GM12873 (cell line): Measurements from ENCODE around the gene SEZ6.

Experiments used
- CTCF ChIP-seq: IDR thresholded peaks from 2 replicates; pipeline ENCODE4 v1.5.1; 2012; ENCODE audit warnings: low read depth, mild to moderate bottlenecking, moderate library complexity, low read length, control low read depth; ENCODE audit not compliant: insufficient read depth; ENCODE audit errors: missing control alignments

SEZ6 gene

GRCh38 chr17:29032013-29032856, 26.4 kb upstream of the SEZ6 start:
- TF ChIP-seq CTCF: no peak

- no peak for TF ChIP-seq CTCF
Measured at GRCh38 chr17:29031488-29031887, 25.7 kb upstream of the SEZ6 start.

GRCh38 chr17:29024316-29024952, 18.6 kb upstream of the SEZ6 start:
- no peak for TF ChIP-seq CTCF

- no peak for TF ChIP-seq CTCF
Measured at GRCh38 chr17:29022074-29022473, 16.2 kb upstream of the SEZ6 start.

GRCh38 chr17:29021226-29021625, 15.4 kb upstream of the SEZ6 start:
- TF ChIP-seq CTCF: no peak

GRCh38 chr17:29020576-29020975, 14.7 kb upstream of the SEZ6 start:
- TF ChIP-seq CTCF: no peak

- TF ChIP-seq CTCF: no peak
Measured at GRCh38 chr17:29019475-29020181, 13.8 kb upstream of the SEZ6 start.
